CD4-positive, alpha-beta T cell (primary cell): ENCODE results near the gene ARF6. TPM values are rescaled to one million over a fixed set of nuclear protein-coding genes. Genes with fewer than 3 reads are reported as not detected.

ENCODE experiments used
- ATAC-seq: fragments of 200-7000 bp; cut with Tn5 transposase; one replicate; pipeline ENCODE4 v1.10.0; 2022; ENCODE audit warnings: mild to moderate bottlenecking; ENCODE audit not compliant: poor library complexity
- CTCF ChIA-PET: fragments of 350-600 bp; sonication (Branson Sonifier 250); formaldehyde crosslinking; loops from one replicate; lab custom pipeline; 2021; ENCODE audit warnings: antibody characterized with exemption, inconsistent platforms; lab: Charles Lee
- POLR2A ChIA-PET: fragments of 350-600 bp; sonication (Branson Sonifier 250); formaldehyde crosslinking; loops from one replicate; lab custom pipeline; 2021; ENCODE audit warnings: antibody characterized with exemption, inconsistent platforms; lab: Charles Lee
- DNase-seq, 14 experiments: peaks; one replicate each; pipeline ENCODE4 v3.0.0-alpha.2; 2013 to 2020; ENCODE audit warnings: mixed read lengths in 2 of 14
- H3K27ac ChIP-seq, 2 donors: one replicate each; pipeline versions ENCODE4 v1.5.1 to v1.7.0; 2013; ENCODE audit warnings: low read length in 2 of 2, low read depth in 1 of 2, mild to moderate bottlenecking in 1 of 2
- H3K27me3 ChIP-seq, 2 experiments: 1 replicate in 1 of 2; 2 replicates in 1 of 2; pipeline versions ENCODE4 v1.6.1 to v1.7.0; 2013; ENCODE audit warnings: low read length in 2 of 2, control low read depth in 1 of 2, mild to moderate bottlenecking in 1 of 2, moderate library complexity in 1 of 2; ENCODE audit not compliant: insufficient read depth in 2 of 2, control insufficient read depth in 1 of 2
- H3K36me3 ChIP-seq: one replicate; pipeline ENCODE4 v1.6.1; 2013; ENCODE audit warnings: low read length, control low read depth; ENCODE audit not compliant: insufficient read depth
- H3K4me1 ChIP-seq: one replicate; pipeline ENCODE4 v1.6.1; 2013; ENCODE audit warnings: low read length, control low read depth; ENCODE audit not compliant: insufficient read depth
- H3K4me3 ChIP-seq: one replicate; pipeline ENCODE4 v1.5.1; 2013; ENCODE audit warnings: mild to moderate bottlenecking, low read length, moderate library complexity
- H3K9me3 ChIP-seq, 2 experiments: 1 replicate in 1 of 2; 2 replicates in 1 of 2; pipeline versions ENCODE4 v1.6.1 to v1.7.0; 2013; ENCODE audit warnings: low read length in 2 of 2, mild to moderate bottlenecking in 2 of 2, control low read depth in 1 of 2, moderate library complexity in 1 of 2; ENCODE audit not compliant: control insufficient read depth in 1 of 2, insufficient read depth in 1 of 2
- H3K27ac Mint-ChIP-seq: one replicate; pipeline ENCODE4 v1.8.0; 2020; ENCODE audit warnings: mixed read lengths
- H3K27me3 Mint-ChIP-seq: one replicate; pipeline ENCODE4 v1.8.0; 2021; ENCODE audit warnings: mixed read lengths
- H3K36me3 Mint-ChIP-seq: one replicate; pipeline ENCODE4 v1.8.0; 2021; ENCODE audit warnings: low read depth, mixed read lengths
- H3K4me1 Mint-ChIP-seq: one replicate; pipeline ENCODE4 v1.8.0; 2021; ENCODE audit warnings: low read depth, mixed read lengths
- H3K4me3 Mint-ChIP-seq: one replicate; pipeline ENCODE4 v1.8.0; 2020; ENCODE audit warnings: mild to moderate bottlenecking, mixed read lengths
- H3K9me3 Mint-ChIP-seq: one replicate; pipeline ENCODE4 v1.8.0; 2020; ENCODE audit warnings: mixed read lengths
- CTCF ChIP-seq: fragments of 200-600 bp; IDR thresholded peaks from one replicate; pipeline ENCODE4 v1.8.0; 2022; ENCODE audit warnings: antibody characterized with exemption, mild to moderate bottlenecking
- intact Hi-C, 2 experiments: fragments of 100-400 bp; cut with DNase I in 1 of 2; cut with micrococcal nuclease in 1 of 2; formaldehyde crosslinking; loops; one replicate each; pipeline versions ENCODE4 v1.15.1 to v1.9.0; 2023 to 2025; cut with DNase I, micrococcal nuclease
- total RNA-seq, 174 experiments: library from RNA in 2 of 174; stranded (reverse) in 2 of 174; gene quantifications; one replicate each; pipeline ENCODE4 v1.2.3 and lab custom pipeline; 2021 to 2026

The ARF6 gene
- total RNA-seq, 2 experiments from 2014 or later, result 67.2 to 69.7 TPM

GRCh38 chr14:49919825-49920659 lies 27.2 kb downstream of the ARF6 start:
- H3K27ac ChIP-seq, result no peak overlapping the region
- ChIA-PET POLR2A (no interaction called here), CTCF (no interaction called here)
- Mint-ChIP-seq H3K4me1 (peaks cover 6% of the 10 kb centered on the region), H3K4me3 (no peak overlapping the region), H3K27ac (no peak overlapping the region), H3K27me3 (no peaks in the 10 kb centered on the region), H3K36me3 (no peaks in the 10 kb centered on the region), H3K9me3 (no peaks in the 10 kb centered on the region)
- no peaks in the 10 kb centered on the region for H3K9me3 ChIP-seq
- H3K4me3 ChIP-seq, result no peak overlapping the region
- no peaks in the 10 kb centered on the region for H3K27me3 ChIP-seq
- DNase-seq (no peak), ATAC-seq (no peak)
- H3K4me1 ChIP-seq, result peaks cover 4% of the 10 kb centered on the region
- intact Hi-C loops, result no loop called here
- no peaks in the 10 kb centered on the region for H3K36me3 ChIP-seq
- TF ChIP-seq CTCF, result no peak

- H3K27ac ChIP-seq, result no peak overlapping the region
- H3K4me1 Mint-ChIP-seq, result peaks cover 6% of the 10 kb centered on the region
- DNase-seq (no peak), ATAC-seq (no peak)
- no peaks in the 10 kb centered on the region for H3K9me3 Mint-ChIP-seq
- no peaks in the 10 kb centered on the region for H3K27me3 Mint-ChIP-seq
- no peak overlapping the region for H3K27ac Mint-ChIP-seq
- H3K9me3 ChIP-seq, result no peaks in the 10 kb centered on the region
- intact Hi-C loops, result no loop called here
- CTCF ChIA-PET, result no interaction called here
- no peaks in the 10 kb centered on the region for H3K36me3 ChIP-seq
- no peaks in the 10 kb centered on the region for H3K36me3 Mint-ChIP-seq
- no peak overlapping the region for H3K4me3 ChIP-seq
- no peak overlapping the region for H3K4me3 Mint-ChIP-seq
- H3K27me3 ChIP-seq, result no peaks in the 10 kb centered on the region
- POLR2A ChIA-PET, result no interaction called here
- H3K4me1 ChIP-seq, result peaks cover 4% of the 10 kb centered on the region
- no peak for TF ChIP-seq CTCF
Observed at GRCh38 chr14:49920935-49921334, 28.1 kb downstream of the ARF6 start.

- Histone ChIP-seq H3K9me3 (no peaks in the 10 kb centered on the region), H3K27me3 (no peaks in the 10 kb centered on the region), H3K4me1 (peaks cover 4% of the 10 kb centered on the region), H3K4me3 (no peak overlapping the region), H3K36me3 (no peaks in the 10 kb centered on the region), H3K27ac (no peak overlapping the region)
- peaks cover 6% of the 10 kb centered on the region for H3K4me1 Mint-ChIP-seq
- DNase-seq (no peak), ATAC-seq (no peak)
- no peak overlapping the region for H3K27ac Mint-ChIP-seq
- TF ChIP-seq CTCF, result no peak
- intact Hi-C loops, result no loop called here
- ChIA-PET CTCF (no interaction called here), POLR2A (no interaction called here)
- H3K4me3 Mint-ChIP-seq, result no peak overlapping the region
- H3K27me3 Mint-ChIP-seq, result no peaks in the 10 kb centered on the region
- H3K9me3 Mint-ChIP-seq, result no peaks in the 10 kb centered on the region
- H3K36me3 Mint-ChIP-seq, result no peaks in the 10 kb centered on the region
Observed at GRCh38 chr14:49921401-49921800, 28.5 kb downstream of the ARF6 start.
